IMR-90 (cell line): ENCODE data around the gene MMP20. TPM values are rescaled to one million over a fixed set of nuclear protein-coding genes. Genes with fewer than 3 reads are reported as not detected.

Experiments used
- polyA plus RNA-seq, 3 experiments: library from polyadenylated mRNA; depleted of rRNA; stranded (reverse); fragments of >200 nt; gene quantifications; 2 replicates each; pipeline ENCODE4 v1.2.3, GENCODE V29; 2012; ENCODE audit warnings: low replicate concordance in 1 of 3
- total RNA-seq: library from RNA; depleted of rRNA; stranded (reverse); fragments of >200 nt; gene quantifications from 2 replicates; pipeline ENCODE4 v1.2.3, GENCODE V29; 2012; rRNA removed

Gene MMP20
- total and polyA plus RNA-seq, 2 of the 4 experiments (the other 2 are of a cell fraction), result not detected

Other genes starting within 250 kb of the MMP20 start
- gene TMEM123, start 172.6 kb downstream of the MMP20 start, total RNA-seq, result 127 and 138 TPM in 2 replicates
- 96.9 and 191 TPM in 2 replicates for gene TMEM123, start 172.6 kb downstream of the MMP20 start, polyA plus RNA-seq (2012; rRNA removed)
- gene MMP7, start 94.6 kb downstream of the MMP20 start, total RNA-seq, result not detected in 2 replicates
- not detected in 2 replicates for gene MMP7, start 94.6 kb downstream of the MMP20 start, polyA plus RNA-seq (2012; rRNA removed)
- gene MMP27, start 80.4 kb upstream of the MMP20 start, total RNA-seq, result not detected in 2 replicates
- gene MMP27, start 80.4 kb upstream of the MMP20 start, polyA plus RNA-seq (2012; rRNA removed), result not detected in 2 replicates
- gene MMP8, start 99.6 kb upstream of the MMP20 start, total RNA-seq, result under 0.01 and 0.18 TPM in 2 replicates
- gene MMP8, start 99.6 kb upstream of the MMP20 start, polyA plus RNA-seq (2012; rRNA removed), result 0.05 and 0.11 TPM in 2 replicates
- gene MMP10, start 155.3 kb upstream of the MMP20 start, total RNA-seq, result not detected in 2 replicates
- gene MMP10, start 155.3 kb upstream of the MMP20 start, polyA plus RNA-seq (2012; rRNA removed), result not detected in 2 replicates
- gene MMP1, start 172.8 kb upstream of the MMP20 start, total RNA-seq, result 245 and 246 TPM in 2 replicates
- 155 and 166 TPM in 2 replicates for gene MMP1, start 172.8 kb upstream of the MMP20 start, polyA plus RNA-seq (2012; rRNA removed)
- under 0.01 and 0.28 TPM in 2 replicates for gene MMP3, start 218.3 kb upstream of the MMP20 start, total RNA-seq
- 0.29 and 0.39 TPM in 2 replicates for gene MMP3, start 218.3 kb upstream of the MMP20 start, polyA plus RNA-seq (2012; rRNA removed)
- not detected in 2 replicates for gene MMP12, start 249.7 kb upstream of the MMP20 start, total RNA-seq
- not detected in 2 replicates for gene MMP12, start 249.7 kb upstream of the MMP20 start, polyA plus RNA-seq (2012; rRNA removed)